ENCODE results near the gene NUAK1.

NUAK1 gene

GRCh38 chr12:106138633-106139421 is at the start of gene NUAK1:
Gene NUAK1, minus strand, starts transcription at chr12:106138954. Its CDS starts 301 bp downstream, at chr12:106138653.
- TF ChIP-seq CTCF (conservative IDR thresholded peaks at IDR 0.05) (peak; percentile 10), ZFX (IDR thresholded peaks at IDR 0.05) (peak; percentile 87)
- H3K27ac ChIP-seq, result peak within 1 kb of the TSS; percentile 75

GRCh38 chr12:106188256-106188655 is 49.5 kb upstream of the NUAK1 start:
- TF ChIP-seq ZFX (IDR thresholded peaks at IDR 0.05), result no peak
- TF ChIP-seq CTCF (conservative IDR thresholded peaks at IDR 0.05), result no peak
- H3K27ac ChIP-seq, result no peak overlapping the region

GRCh38 chr12:106187842-106188241 is 49.1 kb upstream of the NUAK1 start:
- no peak overlapping the region for H3K27ac ChIP-seq
- TF ChIP-seq CTCF (conservative IDR thresholded peaks at IDR 0.05) (no peak), ZFX (IDR thresholded peaks at IDR 0.05) (no peak)

- TF ChIP-seq CTCF (conservative IDR thresholded peaks at IDR 0.05) (no peak), ZFX (IDR thresholded peaks at IDR 0.05) (no peak)
- no peak overlapping the region for H3K27ac ChIP-seq
Observed at GRCh38 chr12:106187155-106187789, 48.5 kb upstream of the NUAK1 start.

- TF ChIP-seq CTCF (conservative IDR thresholded peaks at IDR 0.05) (no peak), ZFX (IDR thresholded peaks at IDR 0.05) (no peak)
Observed at GRCh38 chr12:106183735-106184134, 45.0 kb upstream of the NUAK1 start.

GRCh38 chr12:106181401-106182114 is 42.8 kb upstream of the NUAK1 start:
- TF ChIP-seq CTCF (conservative IDR thresholded peaks at IDR 0.05), result no peak
- no peak for TF ChIP-seq ZFX (IDR thresholded peaks at IDR 0.05)
- no peak overlapping the region for H3K27ac ChIP-seq

More at GRCh38 chr12:106183735-106184134, 45.0 kb upstream of the NUAK1 start:
- H3K27ac ChIP-seq, result no peak overlapping the region

GRCh38 chr12:106179086-106179485 is 40.3 kb upstream of the NUAK1 start:
- no peak overlapping the region for H3K27ac ChIP-seq
- TF ChIP-seq ZFX (IDR thresholded peaks at IDR 0.05) (no peak), CTCF (conservative IDR thresholded peaks at IDR 0.05) (no peak)

Data from C4-2B (cell line).